GM19328 (cell line): ENCODE results near the gene CLCN1.
A peak's percentile ranks its signal among the peaks of the same experiment; 100 is the strongest.

Source experiments
- ATAC-seq: cut with Tn5 transposase; IDR thresholded peaks from one replicate; pipeline ENCODE4 v1.9.1; 2021; ENCODE audit warnings: mild to moderate bottlenecking, moderate library complexity; ENCODE audit not compliant: unreplicated experiment

Gene CLCN1

GRCh38 chr7:143292876-143293275 is 23.0 kb upstream of the CLCN1 start:
- no peak for ATAC-seq

DNA sequence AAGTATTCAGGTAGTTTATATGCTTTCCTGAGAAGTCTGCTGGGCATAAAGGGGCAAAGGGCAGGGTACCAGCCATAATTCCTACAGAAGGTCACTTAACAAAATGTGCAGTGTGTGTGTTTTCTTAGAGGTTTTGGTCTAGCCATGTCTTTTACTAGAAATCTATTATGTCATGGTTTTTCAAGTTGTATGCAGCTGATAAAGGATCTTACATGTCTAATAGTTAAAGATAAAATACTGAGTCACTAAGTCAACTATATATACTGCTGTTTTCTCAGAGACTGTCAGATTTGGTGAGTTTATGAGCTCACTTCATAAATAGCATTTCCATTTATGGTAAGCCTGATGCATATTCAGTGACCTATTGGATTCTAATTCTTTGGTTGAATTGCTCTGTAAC is 20.0 kb upstream of the CLCN1 start:
- ATAC-seq: no peak

GRCh38 chr7:143296686-143297085 is 19.2 kb upstream of the CLCN1 start:
- no peak for ATAC-seq

DNA sequence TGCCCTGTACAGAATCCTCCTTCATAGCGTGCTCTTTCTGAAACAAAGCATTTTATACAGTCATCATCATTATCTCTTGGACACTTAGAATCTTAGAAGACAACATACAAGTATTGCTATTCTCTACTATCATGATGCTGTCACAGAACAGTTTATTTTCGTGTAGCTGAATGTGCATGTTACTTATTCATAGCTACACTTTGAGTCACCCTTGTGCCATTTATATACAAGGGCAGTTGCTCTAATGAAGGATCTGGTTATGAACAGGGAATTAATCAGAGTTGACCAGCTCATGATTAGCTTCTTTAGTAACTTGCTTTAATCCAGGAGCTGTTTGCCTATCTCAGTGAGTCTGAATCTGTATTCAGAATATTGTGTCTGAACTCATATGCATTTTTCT is 16.6 kb upstream of the CLCN1 start:
- ATAC-seq: no peak

DNA sequence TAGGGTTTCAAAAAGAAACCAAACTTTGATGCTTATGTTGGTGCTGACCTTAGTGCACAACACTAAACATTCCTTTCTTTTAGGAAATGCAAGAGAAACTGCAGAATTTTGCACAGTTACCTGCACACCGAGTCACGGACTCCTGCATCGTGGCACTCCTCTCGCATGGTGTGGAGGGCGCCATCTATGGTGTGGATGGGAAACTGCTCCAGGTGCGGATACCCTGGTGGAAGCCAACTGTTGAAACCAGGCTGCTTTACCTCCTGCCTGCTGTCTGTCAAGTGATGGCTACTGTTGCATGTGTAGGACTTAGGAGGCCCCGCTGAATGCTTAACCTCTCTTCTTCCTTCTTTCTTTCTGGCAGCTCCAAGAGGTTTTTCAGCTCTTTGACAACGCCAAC is 16.1 kb upstream of the CLCN1 start:
- no peak for ATAC-seq

- no peak for ATAC-seq
These were observed 14.7 kb upstream of the CLCN1 start for GRCh38 chr7:143300959-143301935.

DNA sequence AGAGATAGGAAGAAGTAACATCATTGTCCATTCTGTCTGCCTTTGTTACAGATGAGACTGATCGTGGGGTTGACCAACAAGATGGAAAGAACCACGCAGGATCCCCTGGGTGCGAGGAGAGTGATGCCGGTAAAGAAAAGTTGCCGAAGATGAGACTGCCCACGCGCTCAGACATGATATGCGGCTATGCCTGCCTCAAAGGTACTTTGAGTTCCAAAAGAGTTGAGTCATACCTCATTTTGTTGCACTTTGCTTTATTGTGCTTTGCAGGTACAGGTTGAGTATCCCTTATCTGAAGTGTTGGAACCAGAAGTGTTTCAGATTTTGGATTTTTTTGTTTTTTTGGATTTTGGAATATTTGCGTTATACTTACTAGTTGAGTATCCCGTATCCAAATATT is 12.2 kb upstream of the CLCN1 start:
- ATAC-seq: no peak

GRCh38 chr7:143304938-143305337 is 11.0 kb upstream of the CLCN1 start:
- ATAC-seq: no peak

- no peak for ATAC-seq
These were observed 10.4 kb upstream of the CLCN1 start for GRCh38 chr7:143305423-143306070.

- no peak for ATAC-seq
These were observed 7.3 kb upstream of the CLCN1 start for GRCh38 chr7:143308632-143309031.

GRCh38 chr7:143314127-143314526 is 1.8 kb upstream of the CLCN1 start:
- ATAC-seq: no peak

DNA sequence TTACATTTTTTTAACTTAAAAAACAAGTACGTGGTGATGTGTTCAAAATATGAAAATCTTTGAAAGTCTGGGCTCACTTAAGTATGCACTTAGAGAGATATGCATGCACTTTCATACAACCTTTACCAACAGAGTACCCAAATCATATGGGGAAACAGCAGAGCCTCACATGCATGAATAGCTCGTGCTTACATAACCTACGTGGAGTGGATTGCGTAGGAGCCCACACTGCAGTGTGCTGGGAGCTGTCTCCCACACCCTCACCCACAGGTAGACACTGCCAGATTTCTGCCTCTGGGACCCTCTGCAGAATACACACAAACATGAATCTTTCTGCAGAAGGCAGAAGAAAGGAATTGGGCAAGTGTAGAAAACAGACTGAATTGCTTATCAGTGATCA is 581 bp downstream of the CLCN1 start:
- no peak for ATAC-seq

- no peak for ATAC-seq
These were observed 2.8 kb downstream of the CLCN1 start for GRCh38 chr7:143318661-143319060.

DNA sequence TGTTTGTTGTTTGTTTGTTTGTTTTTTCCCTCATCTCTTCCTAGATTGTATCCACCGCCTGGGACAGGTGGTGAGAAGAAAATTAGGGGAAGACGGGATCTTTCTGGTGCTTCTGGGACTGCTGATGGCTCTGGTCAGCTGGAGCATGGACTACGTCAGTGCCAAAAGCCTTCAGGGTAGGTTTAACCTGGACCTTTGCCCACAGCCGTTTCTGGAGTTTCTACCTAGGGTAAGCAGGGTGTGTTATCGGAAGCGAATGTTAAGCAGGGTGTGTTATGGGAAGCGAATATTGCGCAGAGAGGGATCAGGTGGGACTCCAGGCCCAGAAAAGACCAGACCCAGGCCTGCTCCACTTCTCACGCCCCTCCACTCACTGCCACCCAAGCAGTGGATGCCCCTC is 4.7 kb downstream of the CLCN1 start:
- ATAC-seq: no peak

DNA sequence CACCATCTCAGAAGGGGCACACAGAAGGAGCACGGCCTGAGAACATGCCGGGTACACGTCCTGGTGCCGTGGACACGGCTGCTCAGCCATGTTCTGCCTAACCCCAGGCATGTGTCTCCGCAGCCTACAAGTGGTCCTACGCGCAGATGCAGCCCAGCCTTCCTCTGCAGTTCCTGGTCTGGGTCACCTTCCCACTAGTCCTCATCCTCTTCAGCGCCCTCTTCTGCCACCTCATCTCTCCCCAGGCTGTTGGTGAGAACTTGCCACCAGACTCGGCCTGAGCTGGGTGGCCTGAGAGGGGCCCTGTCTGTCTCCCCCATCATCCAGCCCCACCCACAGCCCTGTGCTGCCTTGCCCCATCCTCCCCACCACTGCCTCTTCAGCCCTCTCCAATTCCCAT is 5.3 kb downstream of the CLCN1 start:
- ATAC-seq: no peak

DNA sequence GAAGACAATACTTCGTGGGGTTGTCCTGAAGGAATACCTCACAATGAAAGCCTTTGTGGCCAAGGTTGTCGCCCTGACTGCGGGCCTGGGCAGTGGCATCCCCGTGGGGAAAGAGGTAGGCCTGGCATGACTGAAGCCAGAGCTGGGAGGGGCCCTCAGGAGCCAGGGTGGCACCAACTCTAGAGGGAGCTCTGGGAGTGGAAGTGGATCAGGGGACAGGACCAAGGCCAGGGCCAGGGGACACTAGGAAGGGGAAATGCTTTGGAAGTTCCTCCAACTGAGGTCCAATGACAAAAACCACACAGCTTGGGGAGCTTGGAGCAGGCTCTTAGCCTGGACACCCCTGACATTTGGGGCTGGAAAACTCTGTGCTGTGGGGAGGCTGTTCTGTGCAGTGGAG is 5.8 kb downstream of the CLCN1 start:
- ATAC-seq: no peak

DNA sequence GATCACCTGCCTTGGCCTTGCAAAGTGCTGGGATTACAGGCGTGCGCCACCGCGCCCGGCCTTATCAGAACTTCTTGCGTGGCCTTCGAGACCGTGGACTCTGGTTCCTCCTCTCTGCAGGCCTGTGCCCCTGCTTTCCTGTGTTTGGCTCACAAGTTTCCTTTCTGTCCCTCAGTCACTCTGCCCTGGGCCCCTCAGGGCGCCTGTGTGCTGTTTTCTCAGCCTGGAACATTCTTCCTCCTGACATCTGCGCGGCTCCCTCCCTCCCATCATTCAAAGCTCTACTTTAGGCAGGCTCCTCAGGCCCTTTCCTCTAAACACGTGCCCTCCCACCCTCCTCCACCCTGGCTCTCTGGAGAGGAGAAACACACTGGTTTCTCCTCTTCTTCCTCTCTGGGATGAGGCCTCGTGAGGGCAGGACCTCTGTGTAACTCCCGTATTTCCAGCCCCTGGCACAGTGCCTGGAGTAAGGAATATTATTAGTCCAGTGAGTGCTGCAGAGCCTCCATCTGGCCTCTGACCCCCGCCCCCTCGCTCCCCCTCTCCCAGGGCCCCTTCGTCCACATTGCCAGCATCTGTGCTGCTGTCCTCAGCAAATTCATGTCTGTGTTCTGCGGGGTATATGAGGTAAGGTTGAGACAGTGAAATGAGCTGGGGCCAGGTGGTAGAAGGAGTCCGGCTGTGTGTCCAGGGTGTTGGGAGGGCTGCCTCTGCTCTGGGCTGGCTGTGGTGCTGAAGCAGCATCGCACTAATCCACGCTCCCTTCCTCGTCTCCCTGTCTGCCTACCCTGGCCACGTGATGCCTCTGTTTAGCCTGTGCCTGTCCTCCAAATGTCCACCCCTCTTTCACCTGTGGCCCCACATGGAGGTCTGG is 7.1 kb downstream of the CLCN1 start:
- no peak for ATAC-seq

DNA sequence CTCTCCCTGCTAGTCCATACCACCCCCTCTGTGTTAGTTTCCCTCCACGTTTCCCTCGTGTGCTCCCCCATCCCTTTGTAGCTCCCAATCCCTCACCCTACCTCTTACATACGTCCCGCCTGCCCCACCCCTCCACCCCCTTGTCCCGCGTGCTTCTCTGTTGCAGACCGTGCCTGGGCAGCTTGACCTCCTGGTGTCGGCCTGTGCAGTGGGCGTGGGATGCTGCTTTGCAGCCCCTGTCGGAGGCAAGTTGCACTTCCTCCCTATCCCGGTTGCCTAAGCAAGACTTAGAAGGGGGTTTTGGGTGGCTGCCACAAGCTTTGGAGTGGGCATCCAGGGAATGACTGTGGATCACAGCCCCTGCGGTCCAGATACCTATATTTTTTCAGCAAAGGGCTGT is 7.7 kb downstream of the CLCN1 start:
- no peak for ATAC-seq

DNA sequence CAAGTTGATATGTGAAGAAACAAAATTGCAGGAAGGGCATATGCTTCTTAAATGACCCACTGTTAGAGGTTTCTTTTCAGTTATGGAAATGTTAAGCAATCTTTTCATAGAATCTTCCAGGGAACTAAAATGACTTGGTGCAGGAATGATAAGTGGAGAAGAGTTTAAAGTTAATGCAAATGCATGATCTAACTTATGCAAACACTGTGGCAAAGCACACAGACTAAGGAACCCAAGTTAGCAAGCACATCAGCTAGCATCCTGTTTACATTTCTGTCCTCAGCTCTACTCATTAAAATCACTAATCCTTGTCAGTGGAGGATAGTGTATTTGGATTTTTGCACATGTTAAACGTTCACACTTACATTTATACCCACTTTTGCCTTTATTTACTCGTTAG is 9.3 kb downstream of the CLCN1 start:
- peak; percentile 76 for ATAC-seq

- ATAC-seq: no peak
These were observed 12.0 kb downstream of the CLCN1 start for GRCh38 chr7:143327903-143328302.

GRCh38 chr7:143329471-143330170 is 13.7 kb downstream of the CLCN1 start:
- ATAC-seq: no peak
